HCT116 (cell line): ENCODE data around the gene PTPRZ1. TPM values are rescaled to one million over a fixed set of nuclear protein-coding genes. Genes with fewer than 3 reads are reported as not detected.

ENCODE experiments used
- ATAC-seq: fragments of 200-7000 bp; cut with Tn5 transposase; 2 replicates; pipeline ENCODE4 v1.9.1; 2020; ENCODE audit warnings: mild to moderate bottlenecking, moderate library complexity
- BruUV-seq: library from RNA; stranded (reverse); fragments of 400-500 nt; replicated peaks from 2 replicates; lab custom pipeline; 2021; lab: Mats Ljungman, UMichigan
- CTCF ChIA-PET: fragments of 300-600 bp; sonication (Branson Sonifier 250); formaldehyde crosslinking; loops from one replicate; lab custom pipeline; 2021; ENCODE audit warnings: antibody characterized with exemption; lab: Charles Lee
- POLR2A ChIA-PET: fragments of 300-600, 350-600 bp; sonication (Branson Sonifier 250); formaldehyde crosslinking; loops from one replicate; lab custom pipeline; 2021; ENCODE audit warnings: antibody characterized with exemption; lab: Charles Lee
- RAD21 ChIA-PET, 2 experiments: fragments of 300-600 bp; sonication (Branson Sonifier 250); formaldehyde crosslinking; loops; one replicate each; lab custom pipeline; 2023; ENCODE audit warnings: low total read pairs in 2 of 2; ENCODE audit not compliant: uncharacterized antibody in 2 of 2, unreplicated experiment in 2 of 2, low non-redundant PET in 1 of 2; lab: Charles Lee
- DNase-seq: peaks from one replicate; pipeline ENCODE4 v3.0.0-alpha.2; 2010; ENCODE audit warnings: low read depth, low spot score
- H2AFZ ChIP-seq: fragments of 200-600 bp; shearing (Covaris generic), sonication (generic); 2 replicates; pipeline ENCODE4 v1.6.1; 2017; ENCODE audit warnings: low read depth, mixed run types, mixed read lengths, antibody characterized with exemption, low read length; ENCODE audit not compliant: poor library complexity, severe bottlenecking
- H3K27ac ChIP-seq: 2 replicates; pipeline ENCODE4 v1.5.1; 2012; ENCODE audit warnings: low read depth, low read length
- H3K27me3 ChIP-seq: fragments of 200-600 bp; sonication (generic); 2 replicates; pipeline ENCODE4 v1.6.1; 2016; ENCODE audit warnings: mixed run types, low read length, mixed read lengths; ENCODE audit not compliant: insufficient read depth
- H3K36me3 ChIP-seq, 2 experiments: fragments of 200-500 bp in 1 of 2; fragments of 200-600 bp in 1 of 2; sonication (Bioruptor generic) in 1 of 2; sonication (generic) in 1 of 2; 2 replicates each; pipeline versions ENCODE4 v1.5.1 to v1.6.1; 2014 to 2016; ENCODE audit warnings: low read length in 2 of 2, inconsistent platforms in 1 of 2, mixed read lengths in 1 of 2, mixed run types in 1 of 2; ENCODE audit not compliant: insufficient read depth in 2 of 2, control insufficient read depth in 1 of 2
- H3K4me1 ChIP-seq, 2 experiments: fragments of 200-600 bp in 1 of 2; sonication (generic) in 1 of 2; 2 replicates each; pipeline versions ENCODE4 v1.5.1 to v1.6.1; 2012 to 2017; ENCODE audit warnings: low read length in 2 of 2, inconsistent platforms in 1 of 2, mild to moderate bottlenecking in 1 of 2, mixed read lengths in 1 of 2, mixed run types in 1 of 2, moderate library complexity in 1 of 2; ENCODE audit not compliant: insufficient read depth in 2 of 2, control insufficient read depth in 1 of 2
- H3K4me2 ChIP-seq: fragments of 200-600 bp; sonication (generic); 2 replicates; pipeline ENCODE4 v1.6.1; 2017; ENCODE audit warnings: mixed run types, low read length, mixed read lengths
- H3K4me3 ChIP-seq, 2 experiments: fragments of 200-600 bp in 1 of 2; sonication (generic) in 1 of 2; replicated peaks in 1 of 2; 2 replicates each; pipeline ENCODE4 v1.5.1; 2011 to 2016; ENCODE audit warnings: low read length in 2 of 2, control low read depth in 1 of 2, low read depth in 1 of 2, mild to moderate bottlenecking in 1 of 2, mixed read lengths in 1 of 2, mixed run types in 1 of 2
- H3K79me2 ChIP-seq: fragments of 200-600 bp; sonication (generic); 2 replicates; pipeline ENCODE4 v1.6.1; 2017; ENCODE audit warnings: mild to moderate bottlenecking, mixed run types, low read length, moderate library complexity, mixed read lengths; ENCODE audit not compliant: insufficient read depth
- H3K9ac ChIP-seq: fragments of 200-600 bp; sonication (generic); 2 replicates; pipeline ENCODE4 v1.6.1; 2016; ENCODE audit warnings: low read length, mixed read lengths
- H3K9me2 ChIP-seq: fragments of 200-600 bp; sonication (generic), shearing (Covaris generic); 2 replicates; pipeline ENCODE4 v1.6.1; 2017; ENCODE audit warnings: mixed run types, mild to moderate bottlenecking, moderate library complexity; ENCODE audit not compliant: insufficient read depth
- H3K9me3 ChIP-seq, 2 experiments: fragments of 200-500 bp in 1 of 2; fragments of 200-600 bp in 1 of 2; sonication (Bioruptor generic) in 1 of 2; sonication (generic) in 1 of 2; 2 replicates each; pipeline ENCODE4 v1.6.1; 2014 to 2017; ENCODE audit warnings: low read length in 2 of 2, mixed read lengths in 2 of 2, inconsistent platforms in 1 of 2, low read depth in 1 of 2, mild to moderate bottlenecking in 1 of 2, mixed run types in 1 of 2, moderate library complexity in 1 of 2; ENCODE audit not compliant: control insufficient read depth in 1 of 2, insufficient read depth in 1 of 2
- H4K20me1 ChIP-seq: fragments of 200-600 bp; sonication (generic), shearing (Covaris generic); 2 replicates; pipeline ENCODE4 v1.6.1; 2017; ENCODE audit warnings: mixed run types, mild to moderate bottlenecking, moderate library complexity; ENCODE audit not compliant: insufficient read depth
- CBX3 ChIP-seq: IDR thresholded peaks from 2 replicates; pipeline ENCODE4 v1.6.1; 2012; ENCODE audit warnings: low read depth
- CEBPB ChIP-seq: IDR thresholded peaks from 2 replicates; pipeline ENCODE4 v1.6.1; 2012; ENCODE audit warnings: low read depth
- EGR1 ChIP-seq: IDR thresholded peaks from 2 replicates; pipeline ENCODE4 v1.6.1; 2012; ENCODE audit warnings: low read depth
- FOSL1 ChIP-seq: IDR thresholded peaks from 2 replicates; pipeline ENCODE4 v1.6.1; 2012; ENCODE audit warnings: low read depth
- JUND ChIP-seq: IDR thresholded peaks from 2 replicates; pipeline ENCODE4 v1.6.1; 2012
- RAD21 ChIP-seq: IDR thresholded peaks from 2 replicates; pipeline ENCODE4 v1.6.1; 2012; ENCODE audit warnings: low read depth, mild to moderate bottlenecking
- SIN3A ChIP-seq: IDR thresholded peaks from 2 replicates; pipeline ENCODE4 v1.6.1; 2012; ENCODE audit warnings: low read depth
- YY1 ChIP-seq: IDR thresholded peaks from 2 replicates; pipeline ENCODE4 v1.6.1; 2011; ENCODE audit warnings: low read length, low read depth, moderate library complexity, mild to moderate bottlenecking; ENCODE audit not compliant: insufficient replicate concordance; ENCODE audit errors: extremely low read depth
- ZNF274 ChIP-seq: fragments of 200-500 bp; sonication (Bioruptor generic); IDR thresholded peaks from 2 replicates; pipeline ENCODE4 v1.6.1; 2014; ENCODE audit warnings: mild to moderate bottlenecking, low read depth, low read length, inconsistent platforms
- intact Hi-C: fragments of 100-400 bp; cut with micrococcal nuclease; formaldehyde crosslinking; loops from 2 replicates; pipeline ENCODE4 v1.10.0; 2022
- total RNA-seq: library from RNA; stranded (reverse); gene quantifications from one replicate; pipeline ENCODE4 v1.2.1, GENCODE V29; 2021; ENCODE audit not compliant: unreplicated experiment
- TF ChIP-seq, protein P1 (sequence below): IDR thresholded peaks from 2 replicates; pipeline ENCODE4 v1.6.1; 2012

Gene PTPRZ1
- total RNA-seq, 1 experiment from 2014 or later, result 0.25 TPM

DNA sequence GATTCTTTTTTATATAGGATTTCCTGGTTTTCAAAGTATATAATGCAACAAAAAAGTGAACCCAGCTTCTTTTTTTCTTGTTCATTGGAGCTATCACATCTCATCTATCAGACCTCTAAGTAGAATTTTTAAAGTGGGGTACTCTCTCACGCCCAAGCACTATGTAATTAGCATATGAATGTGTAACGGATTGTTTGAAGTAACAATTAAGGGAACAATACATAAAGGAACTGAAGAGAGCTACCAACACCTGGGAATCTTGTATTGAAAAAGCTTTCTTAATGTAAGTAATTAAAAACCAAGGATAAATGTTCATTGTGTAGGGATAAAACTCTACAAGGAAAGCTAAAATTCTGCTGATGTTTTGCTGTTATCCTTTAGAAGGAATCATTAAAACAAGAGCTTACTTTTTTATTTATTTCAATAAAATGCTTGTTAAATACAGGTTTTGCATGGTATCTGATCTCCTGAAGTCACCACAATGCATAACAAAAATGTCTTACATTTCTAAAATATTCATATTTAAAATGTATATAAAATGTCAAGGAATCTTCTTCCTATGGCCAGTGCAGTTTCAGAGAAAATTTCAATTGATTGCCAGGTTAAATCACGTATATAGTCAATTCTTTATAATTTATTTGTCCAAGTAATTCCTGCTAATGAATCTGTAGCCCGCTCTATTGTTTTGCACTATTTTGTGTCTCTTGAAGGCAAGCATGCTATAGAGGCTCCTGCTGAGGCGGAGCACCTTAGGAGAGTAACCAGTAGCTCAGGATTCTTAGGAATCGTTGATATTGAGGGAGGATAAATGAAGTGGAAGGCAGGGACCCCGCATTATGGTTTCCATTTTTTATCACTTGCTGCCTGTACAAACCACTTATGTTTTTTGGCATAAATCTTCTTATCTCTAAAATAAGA is 51.6 kb downstream of the PTPRZ1 start:
- intact Hi-C loops, result no loop called here
- DNase-seq (no peak), ATAC-seq (no peak)
- RAD21 ChIA-PET, result no interaction called here
- Histone ChIP-seq H3K9me3 (no peaks in the 10 kb centered on the region), H3K9ac (no peak overlapping the region), H3K27ac (no peak overlapping the region), H2AFZ (no peak overlapping the region), H4K20me1 (no peaks in the 10 kb centered on the region), H3K4me1 (no peaks in the 10 kb centered on the region), H3K9me2 (no peaks in the 10 kb centered on the region), H3K79me2 (no peaks in the 10 kb centered on the region), H3K4me3 (no peak overlapping the region), H3K36me3 (no peaks in the 10 kb centered on the region), H3K4me2 (no peak overlapping the region), H3K27me3 (no peaks in the 10 kb centered on the region)
- TF ChIP-seq YY1, result no peak
- no peak for TF ChIP-seq FOSL1
- TF ChIP-seq SIN3A, result no peak
- TF ChIP-seq CEBPB, result no peak
- no peak for TF ChIP-seq ZNF274
- no peak for TF ChIP-seq RAD21
- TF ChIP-seq, protein P1, sequence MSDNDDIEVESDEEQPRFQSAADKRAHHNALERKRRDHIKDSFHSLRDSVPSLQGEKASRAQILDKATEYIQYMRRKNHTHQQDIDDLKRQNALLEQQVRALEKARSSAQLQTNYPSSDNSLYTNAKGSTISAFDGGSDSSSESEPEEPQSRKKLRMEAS, result no peak
- TF ChIP-seq CBX3, result no peak
- no peak for TF ChIP-seq JUND
- TF ChIP-seq EGR1, result no peak
- POLR2A ChIA-PET, result no interaction called here
- CTCF ChIA-PET, result no interaction called here
- BruUV-seq, result no TSS peak
